ENCODE measurements around the gene PNPLA5.
"Not testable (repeated sequence)": the region's sequence is repeated elsewhere in the genome, so short reads cannot be mapped to it uniquely, and the experiment has no call there.

The PNPLA5 gene

GRCh38 chr22:43891360-43892182 lies at the start of gene PNPLA5:
PNPLA5 (minus strand) TSS chr22:43892013; CDS start chr22:43891880, 133 bp downstream.
- DNase-seq = no peak

GRCh38 chr22:43941449-43941848 lies 49.6 kb upstream of the PNPLA5 start:
- DNase-seq = no peak

- no peak for DNase-seq
These were observed 40.0 kb upstream of the PNPLA5 start for GRCh38 chr22:43931771-43932170.

- no peak for DNase-seq
These were observed 37.1 kb upstream of the PNPLA5 start for GRCh38 chr22:43928908-43929307.

- DNase-seq = no peak
These were observed 36.7 kb upstream of the PNPLA5 start for GRCh38 chr22:43928468-43928867.

GRCh38 chr22:43926349-43926710 lies 34.5 kb upstream of the PNPLA5 start:
- no peak for DNase-seq

GRCh38 chr22:43925433-43926348 lies 33.9 kb upstream of the PNPLA5 start:
- no peak for DNase-seq

GRCh38 chr22:43924877-43925276 lies 33.1 kb upstream of the PNPLA5 start:
- no peak for DNase-seq

GRCh38 chr22:43923631-43924464 lies 32.0 kb upstream of the PNPLA5 start, which contains the start of gene PNPLA3:
PNPLA3 (plus strand) TSS chr22:43923805; CDS start chr22:43923912, 107 bp downstream.
- no peak for DNase-seq

GRCh38 chr22:43923191-43923590 lies 31.4 kb upstream of the PNPLA5 start:
- no peak for DNase-seq

- no peak for DNase-seq
These were observed 30.3 kb upstream of the PNPLA5 start for GRCh38 chr22:43922123-43922522.

GRCh38 chr22:43921370-43921769 lies 29.6 kb upstream of the PNPLA5 start:
- DNase-seq = no peak

- DNase-seq = no peak
These were observed 27.5 kb upstream of the PNPLA5 start for GRCh38 chr22:43919106-43919973.

- DNase-seq = no peak
These were observed 25.7 kb upstream of the PNPLA5 start for GRCh38 chr22:43917521-43917920.

GRCh38 chr22:43911351-43911750 lies 19.5 kb upstream of the PNPLA5 start:
- DNase-seq = no peak

GRCh38 chr22:43910178-43910695 lies 18.4 kb upstream of the PNPLA5 start:
- no peak for DNase-seq

GRCh38 chr22:43909708-43910107 lies 17.9 kb upstream of the PNPLA5 start:
- DNase-seq = no peak

GRCh38 chr22:43905681-43906080 lies 13.9 kb upstream of the PNPLA5 start:
- DNase-seq = no peak

GRCh38 chr22:43904412-43904811 lies 12.6 kb upstream of the PNPLA5 start:
- DNase-seq = not testable (repeated sequence)

- not testable (repeated sequence) for DNase-seq
These were observed 11.2 kb upstream of the PNPLA5 start for GRCh38 chr22:43903033-43903432.

- DNase-seq = no peak
These were observed 10.3 kb upstream of the PNPLA5 start for GRCh38 chr22:43901976-43902643.
